Hematopoietic multipotent progenitor cell treated with erythropoietin and hydrocortisone succinate and interleukin-3 and kit ligand, for 15 days (in vitro differentiated cells): ENCODE data around the gene MS4A6E.

ENCODE experiments used
- DNase-seq: peaks from one replicate; pipeline ENCODE4 v3.0.0-alpha.2; 2015; ENCODE audit warnings: low spot score

MS4A6E gene

GRCh38 chr11:60376601-60377000, 49.5 kb downstream of the MS4A6E start:
- no peak for DNase-seq

- no peak for DNase-seq
Observed at GRCh38 chr11:60377401-60378136, 50.5 kb downstream of the MS4A6E start.

GRCh38 chr11:60378354-60378753, 51.3 kb downstream of the MS4A6E start, which contains the start of gene MS4A7:
Gene MS4A7 (plus strand): TSS chr11:60378532. CDS start chr11:60383142, 4,610 bp downstream.
- no peak for DNase-seq

- DNase-seq = no peak
Observed at GRCh38 chr11:60389279-60389910, 62.3 kb downstream of the MS4A6E start.

GRCh38 chr11:60390419-60390818, 63.4 kb downstream of the MS4A6E start:
- no peak for DNase-seq
